Fibroblast of peridontal ligament (primary cell): ENCODE data around the gene CCDC89.

Experiments
- DNase-seq: peaks from one replicate; pipeline ENCODE4 v3.0.0-alpha.2; 2010; ENCODE audit errors: extremely low read depth

Gene CCDC89

DNA sequence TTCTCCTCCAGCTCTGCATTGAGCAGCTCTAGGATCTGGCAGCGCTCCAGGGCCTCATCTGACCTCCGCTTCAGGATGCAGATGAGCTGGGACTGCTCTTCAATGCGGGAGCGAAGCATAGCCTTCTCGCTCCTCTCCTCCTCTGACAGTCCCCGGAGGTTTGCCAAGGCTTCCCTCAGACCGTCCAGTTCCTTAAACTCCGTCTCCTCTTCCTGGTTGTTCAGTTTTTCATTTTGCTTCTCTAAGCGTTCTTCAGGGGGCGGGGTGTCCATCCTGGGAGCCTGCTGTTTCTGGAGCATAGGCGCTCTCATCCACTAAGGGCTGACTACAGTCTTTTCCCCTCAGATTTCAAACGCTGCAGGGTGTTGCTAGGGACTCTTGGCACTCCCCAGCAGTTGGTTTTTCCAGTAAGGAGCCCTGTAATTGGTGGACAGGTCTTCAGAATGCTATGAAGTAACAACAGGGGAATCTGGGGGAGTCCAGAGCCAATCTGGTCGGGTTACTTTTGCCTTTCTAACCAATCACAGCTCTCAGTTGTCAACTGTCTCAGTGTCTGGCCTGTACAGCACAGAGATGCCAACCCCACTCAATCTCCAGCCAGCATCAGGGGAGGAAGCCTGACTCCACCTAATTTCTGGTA lies at the start of gene CCDC89:
Gene CCDC89, minus strand, starts transcription at position 376 of the 640 bp plus-strand sequence. Its CDS starts 65 bp downstream, at position 311.
- DNase-seq = peak; percentile 96

DNA sequence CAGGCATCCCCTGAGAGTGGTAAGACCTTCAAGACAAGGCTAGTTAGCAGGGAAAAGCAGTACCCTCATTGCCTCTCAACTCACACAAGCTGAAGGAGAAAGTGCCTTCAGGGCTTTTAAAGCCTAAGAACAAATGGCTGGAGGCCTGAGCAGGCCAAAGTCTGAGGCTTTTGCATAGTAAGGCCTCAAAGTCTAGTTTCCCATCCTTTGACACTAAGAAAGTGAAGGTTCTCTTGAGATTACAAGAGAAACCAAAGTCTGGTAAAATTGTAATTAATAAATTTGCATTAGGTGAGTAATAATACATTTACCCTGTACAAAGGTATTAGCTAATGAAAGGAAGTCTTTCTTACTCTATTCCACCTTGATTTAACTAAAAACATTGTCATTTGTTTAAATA lies 47.0 kb upstream of the CCDC89 start:
- DNase-seq = no peak

DNA sequence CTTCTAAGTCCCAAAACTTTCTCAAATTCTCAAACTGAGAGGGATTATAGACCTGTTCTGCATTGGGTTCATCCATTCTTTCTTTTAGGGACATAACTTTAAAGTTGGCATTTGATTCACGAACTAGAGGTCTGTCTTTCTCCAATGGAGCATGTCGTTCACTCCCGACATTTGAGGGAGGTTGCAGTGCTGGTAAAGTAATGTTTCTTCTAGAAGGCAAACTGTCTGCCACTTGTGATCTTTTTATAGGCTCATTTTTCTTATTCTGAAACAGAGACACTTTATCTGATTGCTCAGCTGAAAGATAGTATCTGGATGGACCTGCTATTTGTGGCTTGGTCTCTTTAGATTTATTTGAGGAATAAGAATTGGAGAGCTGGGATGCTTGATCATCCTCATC lies 40.4 kb upstream of the CCDC89 start:
- no peak for DNase-seq

DNA sequence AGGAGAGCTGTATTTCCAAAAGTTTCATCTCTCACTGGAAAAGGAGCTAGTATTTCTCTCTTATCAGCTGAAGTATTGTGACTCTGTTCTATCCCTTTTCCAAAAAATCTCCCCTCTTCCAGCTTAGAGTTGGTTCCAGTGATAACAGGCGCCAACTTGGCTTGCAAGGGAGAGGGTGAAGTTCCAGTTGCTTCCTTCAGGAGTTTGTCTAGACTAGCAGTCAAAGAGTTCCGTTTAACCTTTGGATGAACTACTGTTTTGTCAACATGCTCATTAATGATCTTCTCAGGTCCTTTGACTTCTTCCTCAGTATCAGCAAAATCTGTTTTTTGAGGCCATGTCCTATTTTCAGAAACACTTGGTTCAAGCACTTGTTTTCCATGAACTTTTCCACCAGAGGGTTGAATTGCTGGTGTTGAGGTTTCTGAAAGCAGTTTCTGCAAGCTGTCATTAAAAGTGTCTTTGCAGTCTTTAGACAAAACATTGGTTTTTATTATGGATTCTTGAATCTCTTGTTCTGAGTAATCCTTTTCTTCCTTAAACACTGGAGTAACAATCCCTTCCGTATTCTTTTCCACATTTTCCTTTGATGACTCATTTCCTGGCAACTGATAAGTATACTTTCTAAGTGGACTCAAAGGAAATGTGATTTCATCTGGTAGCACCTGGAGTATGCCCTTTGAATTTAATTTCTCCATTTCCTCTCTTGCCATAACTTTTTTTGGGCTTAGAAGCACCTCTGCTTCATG lies 39.7 kb upstream of the CCDC89 start:
- peak; percentile 91 for DNase-seq

DNA sequence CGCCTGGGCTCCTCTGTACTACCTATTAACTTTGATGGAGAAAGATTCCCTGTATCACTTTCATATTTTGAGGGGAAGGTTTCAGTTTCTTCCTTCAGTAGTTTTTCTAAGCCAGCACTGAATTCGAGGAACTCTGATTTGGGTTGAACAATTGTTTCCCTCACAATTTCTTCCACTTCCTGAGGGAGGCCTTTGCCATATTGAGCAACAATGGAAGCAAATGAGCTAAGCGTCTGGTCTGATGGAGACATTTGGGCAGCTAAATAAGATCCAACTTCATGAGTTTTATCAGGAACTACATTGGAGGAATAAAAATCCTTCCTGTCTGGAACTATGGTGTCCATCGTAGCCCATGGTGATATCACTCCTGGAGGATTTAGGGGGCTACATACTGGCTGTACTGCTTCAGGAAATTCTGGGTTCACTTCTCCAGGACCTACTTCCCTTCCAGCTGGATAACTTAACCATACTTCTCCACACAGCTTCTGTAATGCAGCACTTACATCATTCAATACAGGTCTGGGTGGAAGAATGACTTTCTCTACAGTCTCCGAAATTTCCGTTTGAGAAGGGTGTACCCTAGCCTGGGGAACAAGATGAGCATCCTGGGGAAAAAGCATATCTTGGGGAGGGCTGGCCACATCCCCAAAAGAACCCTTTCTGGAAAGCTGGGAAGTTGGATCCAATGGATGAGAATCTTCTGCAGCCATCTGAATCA lies 38.9 kb upstream of the CCDC89 start:
- DNase-seq = no peak

DNA sequence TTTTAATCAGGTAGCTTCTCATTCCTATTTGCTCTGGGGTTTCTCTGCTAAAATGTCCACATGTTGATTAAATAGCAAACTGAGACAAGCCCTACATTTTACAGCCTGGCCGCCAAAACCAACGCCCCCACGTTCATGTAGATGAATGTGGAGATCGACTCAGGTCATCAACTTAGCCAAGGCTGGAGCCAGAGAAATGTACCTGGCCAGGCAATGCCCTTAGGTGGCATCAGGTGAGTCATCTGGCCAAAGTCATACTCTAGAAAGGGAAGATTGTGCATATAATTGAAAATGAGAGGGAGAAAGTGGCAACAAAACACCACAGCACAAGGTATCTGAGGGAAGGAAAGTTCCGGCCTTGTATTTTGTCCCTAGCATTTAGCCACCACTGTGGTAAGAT lies 37.1 kb upstream of the CCDC89 start:
- no peak for DNase-seq

DNA sequence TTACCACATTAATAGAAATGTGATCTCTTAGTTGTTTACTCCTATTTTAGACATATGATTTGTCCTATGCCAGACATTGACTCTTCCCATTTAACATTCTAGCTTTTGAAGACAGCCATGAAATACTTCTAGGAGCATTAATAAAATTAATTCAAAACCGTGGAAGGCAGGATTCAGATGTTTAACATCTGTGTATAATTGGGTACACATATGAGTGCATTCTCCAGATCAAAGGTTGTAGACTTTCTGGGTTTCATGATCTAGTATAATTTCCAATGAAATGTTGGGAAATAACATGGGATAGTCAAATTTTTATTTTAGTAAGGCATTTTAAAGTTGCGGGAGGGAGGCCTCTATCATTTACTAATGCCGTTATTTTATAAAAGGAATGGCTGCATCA lies 35.2 kb upstream of the CCDC89 start:
- no peak for DNase-seq

DNA sequence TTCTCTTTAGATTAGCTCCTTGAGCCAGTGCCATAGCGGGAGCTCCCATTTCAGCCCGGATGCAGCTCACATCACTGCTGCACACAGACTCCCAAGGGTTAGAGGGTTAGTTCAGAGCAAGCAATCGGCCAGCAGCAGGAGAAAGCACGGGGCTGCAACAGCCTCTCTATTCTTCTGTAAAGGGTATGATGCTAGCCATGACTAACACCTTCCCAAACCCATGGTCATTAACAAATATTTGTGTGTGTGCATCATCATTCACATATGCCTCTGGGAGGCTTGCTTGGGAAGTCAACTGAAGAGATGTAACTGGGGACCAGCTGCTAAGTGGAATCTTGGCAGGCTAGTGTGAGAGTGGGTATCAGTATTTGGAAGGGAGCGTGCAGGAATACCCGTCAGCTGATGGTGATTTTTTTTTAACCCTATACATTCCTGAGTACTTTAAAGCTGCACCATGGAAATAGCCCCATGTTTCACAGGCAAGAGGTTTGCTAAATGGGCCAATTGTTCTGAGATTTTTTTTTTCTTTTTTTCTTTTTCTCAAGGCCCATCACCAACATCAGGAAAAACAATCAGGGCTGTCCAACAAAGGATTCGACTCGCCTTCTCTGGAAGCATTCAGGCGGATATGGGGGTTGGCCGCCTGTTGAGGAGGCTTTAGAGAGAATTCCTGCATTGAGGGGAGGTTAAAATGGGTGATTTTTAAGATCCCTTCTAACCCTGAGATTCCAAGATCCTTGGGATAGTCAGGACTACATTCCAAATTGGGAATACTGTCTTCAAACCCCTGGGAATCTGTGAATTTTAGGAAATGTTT lies 33.2 kb upstream of the CCDC89 start:
- peak; percentile 99 for DNase-seq

DNA sequence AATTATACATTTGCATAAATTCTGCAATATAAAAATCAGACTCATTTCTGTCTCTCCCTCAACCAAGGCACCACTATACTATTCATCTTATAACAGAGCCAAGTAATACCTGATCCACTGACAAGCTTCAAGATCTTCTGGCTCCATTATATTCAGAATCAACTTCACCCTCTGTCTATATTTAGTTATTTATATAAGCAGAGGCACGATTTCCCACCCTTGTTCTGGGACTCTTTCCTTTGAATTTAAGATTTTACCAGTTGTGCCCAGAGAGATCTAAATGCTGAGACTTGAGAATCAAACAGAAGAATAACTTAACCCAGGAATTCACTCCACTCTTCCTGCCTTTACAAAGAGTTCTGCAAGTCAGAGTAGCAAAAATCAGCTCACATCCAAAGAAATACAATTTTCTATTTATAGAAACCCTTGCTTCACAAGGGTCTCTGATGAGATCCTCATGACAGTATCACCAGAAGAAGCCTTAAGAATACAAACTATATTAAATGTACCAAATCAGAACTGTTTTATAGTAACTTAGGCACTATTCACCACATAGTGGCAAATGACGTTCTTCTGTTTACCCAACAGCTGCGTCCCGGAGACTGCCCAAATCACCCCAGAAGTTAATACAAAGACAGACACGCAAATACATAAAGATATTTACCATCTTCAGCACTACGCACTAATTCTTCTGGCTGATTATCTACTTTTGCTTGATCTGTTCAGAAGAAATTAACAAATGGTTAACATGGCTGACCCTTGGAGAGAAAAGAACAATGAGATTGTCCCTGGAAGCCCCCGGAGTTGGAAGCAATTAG lies 32.3 kb upstream of the CCDC89 start:
- DNase-seq = peak; percentile 49

DNA sequence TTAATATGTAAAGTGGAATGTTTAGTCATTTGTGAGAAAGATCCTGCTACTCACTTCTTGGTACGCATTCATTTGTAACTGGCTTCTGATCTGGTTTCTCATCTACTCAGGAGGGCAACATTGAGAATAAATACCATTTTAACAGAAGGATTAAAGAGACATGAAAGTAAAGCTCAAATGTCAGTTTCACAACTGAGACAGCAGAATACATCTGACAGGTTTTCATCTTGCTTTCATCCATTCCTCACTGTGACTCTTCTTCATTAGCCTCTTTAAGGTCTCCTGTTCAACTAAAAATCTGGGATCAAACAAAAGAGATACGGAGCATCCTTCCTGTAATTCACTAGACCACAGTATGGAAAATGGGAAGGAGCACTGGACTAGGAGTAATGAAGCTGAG lies 31.4 kb upstream of the CCDC89 start:
- peak; percentile 13 for DNase-seq

DNA sequence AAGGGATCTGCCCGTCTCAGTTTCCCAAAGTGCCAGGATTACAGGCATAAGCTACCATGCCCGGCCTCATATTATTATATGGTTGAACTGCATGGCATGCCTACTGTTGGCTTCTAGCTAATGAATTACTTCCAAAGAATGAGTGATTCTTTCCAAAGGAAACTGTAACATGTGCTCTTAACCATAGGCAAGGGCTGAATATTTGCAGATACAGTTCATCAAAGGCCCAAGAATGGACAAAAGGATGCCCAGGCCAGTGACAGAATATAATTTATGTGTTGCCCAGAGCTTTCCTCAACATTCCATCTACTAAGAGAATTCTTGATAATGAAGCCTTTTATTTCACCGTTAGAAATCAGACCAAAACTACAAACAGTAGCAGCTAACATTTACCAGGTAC lies 27.0 kb upstream of the CCDC89 start:
- peak; percentile 18 for DNase-seq

DNA sequence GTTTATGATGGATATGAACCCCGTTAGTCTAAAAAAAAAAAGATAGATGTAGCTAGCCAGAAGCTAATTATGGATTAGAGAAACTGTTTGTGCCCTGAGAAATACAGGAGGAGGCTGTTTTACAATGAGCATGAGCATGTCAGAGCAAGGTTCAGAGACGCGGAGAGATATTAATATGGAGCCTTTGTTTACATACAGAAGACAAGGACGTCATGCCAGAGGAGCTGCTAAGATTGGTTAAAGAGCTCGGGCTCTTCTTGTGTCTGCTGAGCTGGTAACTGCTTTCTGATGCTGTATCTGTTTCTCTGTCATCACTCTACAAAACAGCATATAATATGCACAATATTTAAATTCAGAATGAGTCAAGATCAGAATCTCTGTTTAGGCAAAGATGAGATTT lies 24.9 kb upstream of the CCDC89 start:
- DNase-seq = peak; percentile 28

DNA sequence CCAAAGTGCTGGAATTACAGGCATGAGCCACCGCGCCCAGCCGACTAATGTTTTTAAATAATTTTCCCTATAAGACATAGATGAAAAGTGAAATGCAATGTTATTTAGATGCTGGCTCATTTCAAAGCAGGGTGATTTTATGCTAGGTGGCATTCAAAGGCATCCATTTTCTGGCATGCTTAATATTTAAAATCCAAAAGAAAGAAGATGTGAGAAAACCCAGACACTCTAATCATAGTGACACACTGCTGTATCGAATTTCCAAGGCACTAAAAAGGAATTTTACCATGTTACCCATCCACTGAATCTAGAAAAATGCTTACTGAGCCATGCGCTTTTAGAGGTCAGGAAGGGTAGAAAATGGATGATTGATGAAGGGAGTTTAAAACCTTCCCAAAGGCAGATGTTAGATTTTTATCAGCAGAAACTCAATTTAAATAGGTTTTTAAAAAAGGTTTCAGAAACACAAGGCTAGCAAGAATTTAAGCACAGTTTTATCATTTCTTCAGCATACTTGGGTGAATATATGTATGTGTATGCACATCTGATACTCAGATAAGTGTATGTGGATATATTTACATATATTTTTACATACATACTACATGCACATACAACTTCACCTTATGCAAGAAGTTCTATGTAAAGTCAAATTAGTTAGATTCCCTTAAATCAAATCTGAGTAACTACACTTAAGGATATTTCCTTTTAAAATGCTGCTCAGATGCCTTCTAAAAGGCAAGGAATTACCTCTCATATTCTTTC lies 24.1 kb upstream of the CCDC89 start:
- no peak for DNase-seq

DNA sequence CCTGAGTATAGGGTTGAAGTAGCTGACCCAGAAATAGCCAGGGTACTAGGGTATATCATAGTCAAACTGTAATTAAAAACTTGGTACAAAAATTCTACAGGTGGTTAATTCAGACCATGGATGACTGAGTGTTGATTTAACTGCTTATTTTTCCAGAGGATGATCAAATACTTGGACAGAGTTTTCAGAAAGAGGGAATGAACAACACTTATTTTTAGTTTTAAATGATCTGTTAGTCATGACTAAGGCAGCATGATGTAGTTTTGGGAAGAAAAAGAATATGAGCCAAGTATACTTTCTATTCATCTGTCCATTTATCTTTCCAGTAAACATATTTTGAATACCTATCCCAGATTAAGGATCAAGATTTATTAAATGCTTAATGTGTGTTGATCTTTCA lies 19.8 kb upstream of the CCDC89 start:
- peak; percentile 63 for DNase-seq

DNA sequence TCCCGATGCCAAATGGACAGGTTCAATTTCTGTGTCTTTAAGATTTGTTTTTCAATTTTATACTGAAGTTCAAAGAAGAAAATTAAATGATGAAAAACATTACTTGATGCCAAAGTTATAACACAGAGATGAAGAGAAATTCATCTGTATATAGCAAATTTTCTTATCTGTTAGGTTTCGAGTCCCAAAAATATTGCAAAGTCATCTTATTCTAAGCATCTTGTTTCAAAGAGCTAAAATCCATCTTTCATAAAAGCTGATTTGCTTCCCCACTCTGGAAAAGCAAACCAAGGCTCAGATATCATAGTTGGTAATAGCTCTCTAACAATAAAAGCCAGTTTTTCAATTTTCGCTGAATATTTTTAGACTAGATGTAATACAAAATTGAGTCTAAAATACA lies 19.0 kb upstream of the CCDC89 start:
- DNase-seq = no peak

DNA sequence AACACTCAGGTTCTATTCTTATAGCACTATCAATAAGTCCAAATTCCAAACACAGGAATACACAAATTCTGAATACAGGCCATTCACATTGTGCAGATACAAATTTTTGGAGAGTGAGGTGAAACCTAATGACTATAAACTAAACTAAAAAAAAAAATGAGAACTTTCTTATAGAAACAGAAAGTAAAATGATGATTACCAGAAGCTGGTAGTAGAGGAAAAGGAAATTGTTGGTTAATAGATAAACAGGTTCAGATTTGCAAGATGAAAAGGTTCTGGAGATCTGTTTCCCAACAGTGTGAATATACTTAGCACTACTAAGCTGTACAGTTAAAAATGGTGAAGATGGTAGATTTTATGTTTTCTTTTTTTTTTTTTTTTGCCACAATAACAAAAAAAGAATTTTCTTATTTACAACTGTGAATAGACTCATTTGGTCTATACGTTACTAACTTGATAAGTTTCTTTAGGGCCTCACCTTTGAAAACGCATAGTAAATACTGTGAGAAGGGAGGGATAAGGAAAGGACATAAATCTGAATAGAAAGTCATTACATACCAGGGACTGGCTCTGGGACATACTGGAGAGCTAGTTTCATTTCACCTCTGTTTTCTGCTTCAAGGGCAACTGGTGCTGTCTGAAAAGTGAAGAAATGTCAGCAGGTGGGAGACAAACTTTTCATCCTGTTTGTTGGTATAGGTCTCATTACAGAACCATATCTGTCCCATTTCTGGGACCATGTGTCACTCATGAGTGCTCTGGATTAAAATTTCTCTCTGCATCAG lies 14.2 kb upstream of the CCDC89 start:
- no peak for DNase-seq

DNA sequence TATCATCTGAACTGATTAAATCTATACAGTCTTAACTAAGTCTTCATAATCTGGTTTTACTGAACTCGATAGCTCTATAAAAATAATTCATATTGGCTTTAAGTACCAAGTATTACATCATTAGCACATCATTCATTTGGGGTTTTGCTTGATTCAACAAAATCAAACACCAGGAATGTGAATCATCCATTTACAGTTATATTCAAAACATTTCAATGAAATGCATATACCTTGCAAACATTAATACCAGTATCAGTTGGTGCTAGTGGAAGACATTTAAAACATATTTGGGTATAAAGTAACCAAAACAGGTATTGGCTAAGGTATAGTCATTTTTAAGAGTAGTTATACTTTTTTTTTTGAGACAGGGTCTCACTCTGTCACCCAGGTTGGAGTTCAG lies 12.2 kb upstream of the CCDC89 start:
- no peak for DNase-seq

DNA sequence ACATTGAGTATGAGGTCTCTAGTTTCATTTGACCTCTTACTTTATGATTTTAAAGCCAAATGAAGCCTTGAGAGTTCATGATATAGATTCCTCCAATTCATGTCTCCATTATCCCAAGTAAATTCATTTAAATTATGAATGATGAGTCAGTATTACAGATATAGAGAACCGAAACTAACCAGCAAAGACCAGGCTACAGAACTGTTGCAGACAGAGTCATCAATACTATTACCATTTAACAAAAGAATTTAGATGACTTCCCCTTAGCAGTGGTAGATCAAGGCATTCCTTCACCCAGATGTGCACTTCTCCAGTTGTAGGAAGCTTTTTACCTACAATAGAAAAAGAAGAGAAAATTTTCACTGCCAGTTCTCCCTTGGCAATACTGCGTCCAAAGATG lies 11.8 kb upstream of the CCDC89 start:
- DNase-seq = no peak

DNA sequence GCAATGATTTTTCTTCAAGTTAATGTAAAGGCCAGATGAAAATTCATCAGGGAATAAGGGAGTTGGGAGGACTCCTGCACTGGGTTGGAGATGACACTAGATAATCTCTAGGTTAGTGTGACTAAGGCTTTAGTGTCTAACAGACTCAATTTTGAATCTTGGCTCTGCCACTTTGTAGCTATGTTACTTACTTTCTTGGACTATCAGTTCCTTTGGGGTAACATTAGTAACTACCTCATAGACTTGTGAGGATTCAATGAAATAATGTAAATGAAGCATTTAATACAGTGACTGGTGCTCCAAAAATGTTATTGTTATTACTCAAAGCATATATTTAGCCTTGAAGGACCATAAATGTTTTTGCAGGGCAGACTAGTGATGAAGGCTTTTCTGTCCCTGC lies 9.6 kb upstream of the CCDC89 start:
- DNase-seq = no peak
